PC-3 (cell line): Measurements from ENCODE around the gene SLC27A3.

Experiments
- EZH2 ChIP-seq: fragments of 300-600 bp; sonication (generic); IDR thresholded peaks from one replicate; pipeline ENCODE4 v1.6.1; 2017; ENCODE audit warnings: antibody characterized with exemption, mild to moderate bottlenecking, low read length; ENCODE audit not compliant: unreplicated experiment
- EZH2phosphoT487 ChIP-seq: fragments of 300-600 bp; sonication (generic); IDR thresholded peaks from 2 replicates; pipeline ENCODE4 v1.6.1; 2018; ENCODE audit warnings: mild to moderate bottlenecking, antibody characterized with exemption, low read length, borderline replicate concordance
- TF ChIP-seq, protein P1 (sequence below): fragments of 300-600 bp; sonication (generic); conservative IDR thresholded peaks from 2 replicates; pipeline ENCODE4 v1.5.1; 2017; ENCODE audit warnings: antibody characterized with exemption, low read depth, mild to moderate bottlenecking, low read length

- TF ChIP-seq EZH2, result no peak
- TF ChIP-seq, protein P1, sequence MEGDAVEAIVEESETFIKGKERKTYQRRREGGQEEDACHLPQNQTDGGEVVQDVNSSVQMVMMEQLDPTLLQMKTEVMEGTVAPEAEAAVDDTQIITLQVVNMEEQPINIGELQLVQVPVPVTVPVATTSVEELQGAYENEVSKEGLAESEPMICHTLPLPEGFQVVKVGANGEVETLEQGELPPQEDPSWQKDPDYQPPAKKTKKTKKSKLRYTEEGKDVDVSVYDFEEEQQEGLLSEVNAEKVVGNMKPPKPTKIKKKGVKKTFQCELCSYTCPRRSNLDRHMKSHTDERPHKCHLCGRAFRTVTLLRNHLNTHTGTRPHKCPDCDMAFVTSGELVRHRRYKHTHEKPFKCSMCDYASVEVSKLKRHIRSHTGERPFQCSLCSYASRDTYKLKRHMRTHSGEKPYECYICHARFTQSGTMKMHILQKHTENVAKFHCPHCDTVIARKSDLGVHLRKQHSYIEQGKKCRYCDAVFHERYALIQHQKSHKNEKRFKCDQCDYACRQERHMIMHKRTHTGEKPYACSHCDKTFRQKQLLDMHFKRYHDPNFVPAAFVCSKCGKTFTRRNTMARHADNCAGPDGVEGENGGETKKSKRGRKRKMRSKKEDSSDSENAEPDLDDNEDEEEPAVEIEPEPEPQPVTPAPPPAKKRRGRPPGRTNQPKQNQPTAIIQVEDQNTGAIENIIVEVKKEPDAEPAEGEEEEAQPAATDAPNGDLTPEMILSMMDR, result no peak
- no peak for TF ChIP-seq EZH2phosphoT487
Measured at GRCh38 chr1:153791648-153792253, 16.5 kb downstream of the SLC27A3 start.
